Measurements from ENCODE around the gene NPR1. TPM values are rescaled to one million over a fixed set of nuclear protein-coding genes. Genes with fewer than 3 reads are reported as not detected.
A peak's percentile ranks its signal among the peaks of the same experiment; 100 is the strongest.
"Not testable (repeated sequence)": the region's sequence is repeated elsewhere in the genome, so short reads cannot be mapped to it uniquely, and the experiment has no call there.

Gene NPR1
- polyA plus RNA-seq (ENCODE audit: insufficient read length in 4 of 4) = 10 to 100 TPM; 62.7 to 74.5 (median 71.5) TPM

DNA sequence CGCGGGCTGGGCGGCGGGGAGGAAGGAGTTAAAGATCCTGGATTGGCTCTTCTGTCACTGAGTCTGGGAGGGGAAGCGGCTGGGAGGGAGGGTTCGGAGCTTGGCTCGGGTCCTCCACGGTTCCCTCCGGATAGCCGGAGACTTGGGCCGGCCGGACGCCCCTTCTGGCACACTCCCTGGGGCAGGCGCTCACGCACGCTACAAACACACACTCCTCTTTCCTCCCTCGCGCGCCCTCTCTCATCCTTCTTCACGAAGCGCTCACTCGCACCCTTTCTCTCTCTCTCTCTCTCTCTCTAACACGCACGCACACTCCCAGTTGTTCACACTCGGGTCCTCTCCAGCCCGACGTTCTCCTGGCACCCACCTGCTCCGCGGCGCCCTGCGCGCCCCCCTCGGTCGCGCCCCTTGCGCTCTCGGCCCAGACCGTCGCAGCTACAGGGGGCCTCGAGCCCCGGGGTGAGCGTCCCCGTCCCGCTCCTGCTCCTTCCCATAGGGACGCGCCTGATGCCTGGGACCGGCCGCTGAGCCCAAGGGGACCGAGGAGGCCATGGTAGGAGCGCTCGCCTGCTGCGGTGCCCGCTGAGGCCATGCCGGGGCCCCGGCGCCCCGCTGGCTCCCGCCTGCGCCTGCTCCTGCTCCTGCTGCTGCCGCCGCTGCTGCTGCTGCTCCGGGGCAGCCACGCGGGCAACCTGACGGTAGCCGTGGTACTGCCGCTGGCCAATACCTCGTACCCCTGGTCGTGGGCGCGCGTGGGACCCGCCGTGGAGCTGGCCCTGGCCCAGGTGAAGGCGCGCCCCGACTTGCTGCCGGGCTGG is at the start of gene NPR1:
Gene NPR1 (plus strand): TSS at position 170 of the 818 bp plus-strand sequence. CDS start 421 bp downstream, at position 591.
- DNase-seq (ENCODE audit: low read depth in 4 of 4, low spot score in 2 of 4) = no peak

DNA sequence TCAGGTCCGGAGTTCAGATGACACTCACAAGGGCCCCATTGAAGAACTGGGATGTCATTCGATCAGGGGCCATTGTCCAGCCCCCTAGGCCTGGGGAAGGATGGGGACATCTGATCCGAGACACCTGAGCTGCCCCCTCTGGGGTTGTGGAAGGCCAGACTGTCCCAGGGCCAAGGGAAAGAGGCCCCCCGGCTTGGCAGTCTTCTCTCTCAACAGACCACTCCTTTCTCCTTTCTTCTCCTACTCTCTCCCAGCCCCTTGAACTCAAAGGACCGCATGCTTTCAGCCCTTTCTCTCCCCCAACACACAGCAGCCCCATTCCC is 49.2 kb upstream of the NPR1 start:
- no peak for DNase-seq (ENCODE audit: low read depth in 4 of 4, low spot score in 2 of 4)

DNA sequence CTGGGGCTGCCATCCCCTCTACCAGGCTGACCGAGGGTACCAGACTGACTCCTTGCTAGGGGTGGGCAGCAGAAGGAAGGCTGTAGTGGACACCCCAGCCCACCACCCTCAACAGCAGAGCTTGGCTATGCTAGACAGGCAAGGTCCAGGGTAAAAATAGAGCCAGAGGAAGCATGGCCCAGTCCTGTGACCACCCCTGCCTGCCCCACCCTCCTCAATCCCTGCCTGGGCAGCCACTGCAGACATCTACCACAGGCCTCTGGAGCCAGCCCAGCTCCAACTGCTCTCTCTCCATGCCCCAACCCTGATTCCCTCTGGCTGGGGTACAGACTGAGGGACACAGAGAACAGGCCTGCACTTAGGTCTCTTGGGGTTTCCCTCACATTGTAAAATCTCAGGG is 48.5 kb upstream of the NPR1 start:
- no peak for DNase-seq (ENCODE audit: low read depth in 4 of 4, low spot score in 2 of 4)

DNA sequence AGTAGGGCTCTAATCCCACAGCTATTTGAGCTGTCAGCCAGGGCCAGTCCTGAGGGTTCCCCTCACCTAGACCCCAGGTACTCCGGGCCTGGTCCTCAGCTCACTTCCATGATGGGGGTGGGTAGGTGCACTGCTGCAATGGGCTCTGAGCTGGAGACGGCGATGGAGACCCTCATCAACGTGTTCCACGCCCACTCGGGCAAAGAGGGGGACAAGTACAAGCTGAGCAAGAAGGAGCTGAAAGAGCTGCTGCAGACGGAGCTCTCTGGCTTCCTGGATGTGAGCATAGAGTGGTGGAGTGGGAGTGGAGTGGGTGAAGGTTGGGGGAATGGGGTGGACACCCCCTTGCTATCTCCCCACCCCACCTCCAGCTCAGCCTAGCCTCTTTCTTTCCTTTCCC is 48.1 kb upstream of the NPR1 start:
- DNase-seq (ENCODE audit: low read depth in 4 of 4, low spot score in 2 of 4) = no peak

DNA sequence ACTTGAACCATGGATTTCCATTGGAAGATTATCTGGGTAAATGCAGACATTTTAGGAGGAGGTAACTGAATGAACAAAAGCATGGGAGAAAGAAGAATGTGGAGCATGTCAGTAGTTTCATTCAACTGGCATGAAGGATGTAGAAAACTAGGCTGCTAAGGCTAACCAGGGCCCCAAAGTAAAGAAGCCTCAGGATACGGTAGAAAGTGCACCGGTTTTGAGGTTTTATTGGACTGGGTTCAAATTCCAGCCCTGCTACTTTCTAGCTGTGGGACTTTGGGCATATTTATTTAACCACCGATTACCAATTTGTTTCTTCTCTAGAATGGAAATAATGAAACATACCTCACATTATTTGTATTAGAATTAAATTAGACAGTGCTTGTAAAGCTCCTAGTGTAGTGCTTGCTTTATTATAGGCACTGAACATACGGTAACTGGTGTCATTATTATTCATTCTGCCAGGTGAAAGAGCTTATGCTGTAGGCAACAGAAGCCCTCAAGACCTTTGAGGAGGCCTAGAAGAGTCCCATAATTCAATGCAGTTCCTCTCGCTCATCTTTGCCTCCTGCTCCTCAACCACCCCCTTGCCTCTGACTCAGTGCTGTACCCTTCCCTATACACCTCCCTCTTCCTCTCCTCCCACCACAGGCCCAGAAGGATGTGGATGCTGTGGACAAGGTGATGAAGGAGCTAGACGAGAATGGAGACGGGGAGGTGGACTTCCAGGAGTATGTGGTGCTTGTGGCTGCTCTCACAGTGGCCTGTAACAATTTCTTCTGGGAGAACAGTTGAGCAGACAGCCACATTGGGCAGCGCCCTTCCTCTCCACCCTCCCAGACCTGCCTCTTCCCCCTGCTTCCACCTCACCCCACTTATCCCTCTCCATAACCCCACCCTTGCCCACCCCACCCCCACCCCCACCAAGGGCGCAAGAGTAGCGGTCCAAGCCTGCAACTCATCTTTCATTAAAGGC is 47.2 kb upstream of the NPR1 start:
- no peak for DNase-seq (ENCODE audit: low read depth in 4 of 4, low spot score in 2 of 4)

DNA sequence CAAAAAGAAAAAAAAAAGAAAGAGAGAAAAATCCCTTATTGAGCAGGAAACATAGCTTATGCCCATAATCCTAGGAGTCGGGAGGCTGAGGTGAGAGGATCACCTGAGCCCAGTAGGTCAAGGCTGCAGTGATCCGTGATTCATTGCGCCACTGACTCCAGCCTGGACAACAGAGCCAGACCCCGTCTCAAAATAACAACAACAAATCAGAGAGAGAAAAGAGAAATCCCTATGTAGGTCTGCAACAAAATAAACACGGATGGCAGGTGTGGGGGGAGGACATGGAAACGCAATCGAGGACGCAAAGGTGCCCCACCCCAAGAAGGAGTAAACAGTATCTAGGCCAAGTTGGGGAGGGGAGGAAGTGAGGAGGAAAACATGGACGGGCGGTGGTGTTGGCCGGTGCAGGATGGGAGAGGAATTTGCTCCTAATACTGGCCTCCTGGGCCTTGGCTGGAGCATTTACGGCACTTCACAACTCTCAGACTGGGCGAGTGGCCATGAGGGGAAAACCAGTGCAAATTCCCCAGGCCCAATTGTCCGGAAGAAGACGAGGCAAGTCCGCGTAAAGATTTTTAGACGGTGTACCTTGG is 45.2 kb upstream of the NPR1 start:
- DNase-seq (ENCODE audit: low read depth in 4 of 4, low spot score in 2 of 4) = no peak

DNA sequence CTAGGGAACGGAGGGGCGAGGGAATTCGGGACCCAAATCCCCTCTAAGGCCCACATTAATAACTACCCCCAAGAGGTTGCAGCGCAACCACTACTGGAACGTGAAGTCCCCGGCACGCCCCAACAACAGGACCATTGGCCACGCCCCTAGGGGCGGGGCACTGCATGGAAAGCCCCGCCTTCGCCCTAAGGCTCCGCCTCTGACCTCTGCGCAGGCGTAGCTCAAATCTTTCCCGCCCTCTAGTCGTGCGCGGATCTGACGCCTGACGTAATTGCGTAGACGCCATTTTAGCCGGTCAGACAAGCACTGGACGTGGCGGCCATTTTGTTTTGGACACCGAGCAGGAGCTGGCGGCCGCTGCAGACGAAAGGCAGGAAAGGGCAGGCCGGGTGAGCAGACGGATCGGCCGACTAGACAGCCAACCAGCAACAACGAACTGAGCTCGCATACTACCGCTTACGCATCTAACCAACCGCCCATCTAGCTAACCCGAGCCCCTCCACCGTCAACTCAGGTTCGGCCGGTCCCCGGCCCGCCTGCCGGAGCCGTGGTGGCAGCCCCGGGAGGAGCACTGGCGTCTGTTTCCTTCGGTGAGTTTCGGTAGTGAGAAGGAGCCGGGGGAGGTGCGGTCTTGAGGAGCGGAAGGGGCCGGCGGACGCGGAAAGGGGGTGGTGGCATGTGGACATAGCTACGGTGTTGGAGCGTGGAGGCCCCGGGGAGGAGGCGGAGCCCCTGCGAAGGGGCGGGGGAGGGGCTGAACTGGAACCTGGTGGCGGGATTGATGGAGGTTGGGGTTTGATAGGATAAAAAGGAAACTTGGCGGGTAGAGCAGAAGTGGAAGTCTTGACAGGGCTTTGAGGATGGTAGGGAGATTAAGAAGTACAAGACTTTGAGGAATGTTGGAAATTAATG is 44.5 kb upstream of the NPR1 start, which contains the start of gene CHTOP:
Gene CHTOP (plus strand): TSS at position 313 of the 912 bp plus-strand sequence. CDS start 2,523 bp downstream, outside the sequence.
- peak; percentile 96 to 98 (median 96) for DNase-seq (ENCODE audit: low read depth in 4 of 4, low spot score in 2 of 4)

DNA sequence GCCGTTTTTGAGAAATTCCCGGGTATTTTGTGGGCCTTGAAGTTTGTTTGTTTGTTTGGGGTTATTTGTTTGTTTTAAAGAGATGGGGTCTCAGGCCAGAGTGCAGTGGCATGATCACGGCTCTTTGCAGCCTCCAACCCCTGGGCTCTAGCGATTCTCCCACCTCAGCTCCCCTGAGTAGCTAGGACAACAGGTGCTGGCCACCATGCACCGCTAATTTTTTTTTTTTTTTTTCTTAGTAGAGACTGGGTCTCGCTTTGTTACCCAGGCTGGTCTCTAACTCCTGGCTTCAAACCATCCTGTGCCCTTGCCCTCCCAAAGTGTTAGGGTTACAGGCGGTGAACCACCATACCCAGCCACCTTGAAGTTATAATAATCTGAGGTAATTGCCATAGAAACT is 42.6 kb upstream of the NPR1 start:
- DNase-seq (ENCODE audit: low read depth in 4 of 4, low spot score in 2 of 4) = no peak

DNA sequence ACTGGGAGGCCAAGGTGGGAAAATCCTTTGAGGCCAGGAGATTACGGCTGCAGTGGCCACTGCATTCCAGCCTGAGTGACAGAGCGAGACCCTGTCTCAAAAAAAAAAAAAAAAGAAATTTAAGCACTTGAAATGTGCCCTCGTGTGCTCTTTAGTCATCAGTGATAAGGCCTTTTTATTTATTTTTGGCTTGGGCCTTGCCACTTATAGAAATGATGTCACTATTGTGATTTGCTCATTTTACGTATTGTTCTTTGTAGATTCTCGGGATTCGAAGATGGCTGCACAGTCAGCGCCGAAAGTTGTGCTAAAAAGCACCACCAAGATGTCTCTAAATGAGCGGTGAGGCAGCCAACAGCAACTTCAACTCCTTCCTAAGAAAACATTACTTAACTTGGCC is 42.2 kb upstream of the NPR1 start:
- no peak for DNase-seq (ENCODE audit: low read depth in 4 of 4, low spot score in 2 of 4)

DNA sequence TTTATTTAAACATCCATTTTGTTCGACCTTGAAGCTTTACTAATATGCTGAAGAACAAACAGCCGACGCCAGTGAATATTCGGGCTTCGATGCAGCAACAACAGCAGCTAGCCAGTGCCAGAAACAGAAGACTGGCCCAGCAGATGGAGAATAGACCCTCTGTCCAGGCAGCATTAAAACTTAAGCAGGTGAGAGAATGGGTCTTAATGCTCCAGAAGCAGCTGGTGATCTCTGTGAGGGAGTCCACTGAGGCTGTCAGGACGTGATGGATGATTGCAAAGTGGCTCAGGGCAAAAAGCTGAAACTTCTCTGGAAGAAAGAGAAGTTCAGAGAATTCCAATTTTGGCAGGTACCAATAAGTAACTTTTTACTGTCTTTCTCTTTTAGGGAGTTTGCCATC is 40.2 kb upstream of the NPR1 start:
- DNase-seq (ENCODE audit: low read depth in 4 of 4, low spot score in 2 of 4) = no peak

DNA sequence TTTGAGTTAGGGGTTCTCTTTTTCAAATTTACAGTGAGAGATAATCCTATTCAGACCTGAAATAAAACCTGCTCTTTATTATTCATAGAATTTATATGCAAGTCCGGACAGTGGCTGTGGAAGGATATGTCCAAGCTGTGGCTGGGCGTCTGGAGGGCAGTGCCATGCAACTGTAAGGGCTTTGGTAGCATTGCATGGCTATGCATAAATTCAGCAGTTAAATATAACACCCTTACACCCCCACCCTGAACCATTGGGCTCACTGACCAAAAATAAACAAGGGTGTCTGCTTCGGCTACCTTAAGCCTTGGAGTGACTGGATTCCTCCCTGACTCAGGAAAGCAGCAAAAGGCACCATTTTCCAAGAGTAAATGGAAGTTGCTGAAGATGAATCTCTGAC is 39.2 kb upstream of the NPR1 start:
- no peak for DNase-seq (ENCODE audit: low read depth in 4 of 4, low spot score in 2 of 4)

DNA sequence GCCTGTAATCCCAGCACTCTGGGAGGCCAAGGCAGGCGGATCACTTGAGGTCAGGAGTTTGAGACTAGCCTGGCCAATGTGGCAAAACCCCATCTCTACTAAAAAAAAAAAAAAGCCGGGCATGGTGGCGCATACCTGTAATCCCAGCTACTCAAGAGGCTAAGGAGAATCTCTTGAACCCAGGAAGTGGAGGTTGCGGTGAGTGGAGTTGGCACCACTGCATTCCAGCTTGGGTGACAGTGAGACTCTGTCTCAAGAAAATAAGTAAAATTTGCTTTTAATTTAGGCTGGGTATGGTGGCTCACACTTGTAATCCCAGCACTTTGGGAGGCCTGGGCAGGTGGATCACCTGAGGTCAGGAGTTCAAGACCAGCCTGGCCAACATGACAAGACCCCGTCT is 38.3 kb upstream of the NPR1 start:
- not testable (repeated sequence) for DNase-seq (ENCODE audit: low read depth in 4 of 4, low spot score in 2 of 4)

DNA sequence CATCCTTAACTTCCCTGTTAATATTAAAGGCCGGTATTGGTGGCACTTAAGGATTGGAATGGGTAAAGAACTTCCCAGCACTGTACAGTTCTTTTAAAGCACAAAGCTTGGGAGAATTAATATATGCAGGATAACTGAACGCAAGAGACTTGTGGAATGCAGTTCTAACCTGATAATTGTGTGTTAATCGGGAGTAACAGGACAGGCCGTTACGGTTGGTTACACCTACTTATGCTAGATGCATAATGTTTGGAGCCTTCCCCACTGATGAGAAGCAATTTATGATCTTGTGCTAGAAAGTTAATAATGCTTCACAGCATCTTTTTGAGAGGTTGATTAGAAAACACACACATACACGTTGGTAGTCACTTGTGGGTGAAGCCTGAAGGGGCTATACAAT is 37.6 kb upstream of the NPR1 start:
- no peak for DNase-seq (ENCODE audit: low read depth in 4 of 4, low spot score in 2 of 4)

DNA sequence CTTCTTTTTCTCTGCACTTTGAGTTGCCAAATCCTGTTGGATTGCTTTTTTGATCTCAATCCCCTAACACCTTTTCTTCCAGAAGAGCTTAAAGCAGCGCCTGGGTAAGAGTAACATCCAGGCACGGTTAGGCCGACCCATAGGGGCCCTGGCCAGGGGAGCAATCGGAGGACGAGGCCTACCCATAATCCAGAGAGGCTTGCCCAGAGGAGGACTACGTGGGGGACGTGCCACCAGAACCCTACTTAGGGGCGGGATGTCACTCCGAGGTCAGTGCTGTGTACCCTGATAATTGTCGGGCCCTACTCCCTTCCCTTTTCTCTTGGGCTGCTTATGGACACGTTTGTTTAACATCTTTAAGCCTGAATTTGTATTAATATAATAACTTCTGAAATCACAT is 36.3 kb upstream of the NPR1 start:
- DNase-seq (ENCODE audit: low read depth in 4 of 4, low spot score in 2 of 4) = no peak

DNA sequence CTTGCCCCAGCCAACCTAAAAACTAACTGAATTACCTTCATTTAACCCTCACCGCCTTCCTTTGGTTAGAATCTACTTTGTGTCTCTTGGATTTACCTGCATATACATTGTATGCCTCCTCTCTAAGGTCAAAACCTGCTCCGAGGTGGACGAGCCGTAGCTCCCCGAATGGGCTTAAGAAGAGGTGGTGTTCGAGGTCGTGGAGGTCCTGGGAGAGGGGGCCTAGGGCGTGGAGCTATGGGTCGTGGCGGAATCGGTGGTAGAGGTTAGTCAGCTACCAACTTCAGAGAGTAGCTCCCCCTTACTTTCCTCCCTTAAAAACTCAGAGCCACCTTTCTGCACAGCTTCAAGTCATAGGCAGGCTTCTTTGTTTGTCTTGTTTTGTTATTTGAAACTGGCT is 35.4 kb upstream of the NPR1 start:
- no peak for DNase-seq (ENCODE audit: low read depth in 4 of 4, low spot score in 2 of 4)

DNA sequence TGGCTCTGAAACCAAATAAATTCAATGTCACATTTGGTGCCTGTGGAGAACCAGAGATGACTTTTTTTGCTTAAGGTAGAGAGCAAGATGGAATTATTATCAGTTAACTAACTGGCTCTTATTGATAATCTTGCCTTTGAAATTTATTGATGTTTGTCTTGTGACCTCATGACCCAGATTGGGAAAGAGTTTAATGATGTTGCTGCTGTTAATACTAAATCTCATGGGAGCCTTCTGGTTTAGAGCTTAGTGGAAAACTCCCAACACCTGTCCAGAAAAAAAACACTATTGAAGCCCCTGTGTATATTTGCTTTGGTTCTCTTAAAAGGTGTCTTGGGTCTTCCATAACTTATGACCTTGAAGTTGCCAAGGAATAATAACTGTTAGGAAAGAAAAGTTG is 34.7 kb upstream of the NPR1 start:
- DNase-seq (ENCODE audit: low read depth in 4 of 4, low spot score in 2 of 4) = no peak

DNA sequence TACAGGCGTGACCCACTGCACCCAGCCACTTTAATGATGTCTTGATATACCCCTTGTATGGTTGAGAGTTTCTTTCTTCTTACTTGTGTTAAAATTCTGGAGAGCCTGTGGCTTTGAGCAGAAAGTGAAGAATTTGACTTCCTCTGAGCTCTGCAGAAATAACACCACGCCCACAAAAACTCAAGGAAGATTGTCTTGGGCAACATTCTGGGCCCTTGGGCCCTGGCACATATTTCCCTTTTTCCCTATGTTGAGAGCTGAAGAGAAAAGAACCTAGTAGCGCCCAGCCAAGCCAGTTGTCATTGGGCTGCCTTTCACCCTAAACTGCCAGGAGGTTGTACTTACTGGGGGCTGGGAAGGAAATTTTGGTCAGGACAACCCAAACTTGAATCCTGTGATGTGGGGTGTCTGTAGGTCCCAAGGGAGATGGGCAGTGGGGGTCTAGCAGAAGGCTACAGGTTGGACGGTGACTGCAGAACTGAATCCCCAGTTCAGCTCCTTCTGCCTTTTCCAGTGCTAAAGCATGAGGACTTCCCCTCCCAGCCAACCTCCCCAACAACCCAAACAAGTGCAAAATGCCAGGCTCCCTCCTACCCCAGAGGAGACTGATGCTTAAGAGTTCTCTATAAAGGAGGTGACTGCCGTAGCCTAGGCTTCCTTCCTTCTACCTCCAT is 31.7 kb upstream of the NPR1 start:
- no peak for DNase-seq (ENCODE audit: low read depth in 4 of 4, low spot score in 2 of 4)

DNA sequence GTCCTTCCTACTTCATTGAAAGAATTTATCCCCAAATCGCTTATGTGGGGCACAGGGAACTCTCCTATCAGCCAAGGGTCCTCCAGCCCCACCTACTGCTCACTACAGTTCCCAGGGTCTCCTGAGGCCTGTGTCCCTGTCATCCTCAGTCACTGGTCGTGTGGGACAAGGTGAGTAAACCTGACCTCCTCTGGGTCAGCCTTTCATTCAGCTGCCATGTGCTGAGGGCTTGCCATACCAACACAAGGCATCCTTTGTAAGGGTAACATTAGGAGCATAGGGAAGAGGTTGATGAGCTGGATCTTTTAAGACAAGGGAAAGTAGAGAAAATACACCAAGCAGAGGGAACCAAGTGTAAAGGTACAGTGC is 31.2 kb upstream of the NPR1 start:
- DNase-seq (ENCODE audit: low read depth in 4 of 4, low spot score in 2 of 4) = no peak

DNA sequence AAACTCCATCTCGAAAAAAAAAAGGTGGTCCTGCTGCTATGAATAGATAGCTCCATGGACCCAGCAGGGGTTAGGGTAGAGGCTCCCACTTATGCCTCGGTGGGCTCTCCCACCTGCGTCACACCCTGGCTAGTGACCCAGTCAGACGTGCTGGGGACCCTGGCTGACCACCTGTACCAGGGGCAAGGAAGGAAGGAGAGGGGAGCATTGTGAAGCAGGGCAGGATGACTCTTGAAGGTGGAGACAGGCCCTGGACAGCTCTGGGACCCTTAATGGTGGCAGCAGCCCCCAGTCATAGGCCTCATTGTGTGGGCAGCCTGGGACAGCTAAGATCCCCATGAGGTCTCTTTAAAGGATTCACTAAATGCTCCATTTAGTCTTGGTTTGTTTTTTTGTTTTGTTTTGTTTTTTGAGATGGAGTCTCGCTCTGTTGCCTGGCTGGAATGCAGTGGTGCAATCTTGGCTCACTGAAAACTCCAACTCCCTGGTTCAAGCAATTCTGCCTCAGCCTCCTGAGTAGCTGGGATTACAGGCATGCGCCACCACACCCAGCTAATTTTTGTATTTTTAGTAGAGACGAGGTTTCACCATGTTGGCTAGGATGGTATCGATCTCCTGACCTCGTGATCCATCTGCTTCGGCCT is 30.4 kb upstream of the NPR1 start:
- no peak for DNase-seq (ENCODE audit: low read depth in 4 of 4, low spot score in 2 of 4)
